ENCODE data around the gene SNX32.

The SNX32 gene

GRCh38 chr11:65833297-65834030 lies at the start of gene SNX32:
Gene SNX32, plus strand, starts transcription at chr11:65833963. Its CDS starts 103 bp downstream, at chr11:65834066.
- DNase-seq (ENCODE audit: extremely low spot score, insufficient read length, low read depth) = peak; percentile 99
- peak; percentile 98 for FAIRE-seq

GRCh38 chr11:65785319-65786007 lies 48.3 kb upstream of the SNX32 start:
- DNase-seq (ENCODE audit: extremely low spot score, insufficient read length, low read depth) = no peak
- no peak for FAIRE-seq

GRCh38 chr11:65786008-65786785 lies 47.6 kb upstream of the SNX32 start:
- no peak for DNase-seq (ENCODE audit: extremely low spot score, insufficient read length, low read depth)
- no peak for FAIRE-seq

- FAIRE-seq = no peak
- no peak for DNase-seq (ENCODE audit: extremely low spot score, insufficient read length, low read depth)
These were observed 46.8 kb upstream of the SNX32 start, which contains the start of gene OVOL1 for GRCh38 chr11:65786786-65787636. Gene OVOL1, plus strand, starts transcription at chr11:65787063. Its CDS starts 311 bp downstream, at chr11:65787374.

GRCh38 chr11:65787649-65788622 lies 45.8 kb upstream of the SNX32 start:
- DNase-seq (ENCODE audit: extremely low spot score, insufficient read length, low read depth) (no peak), FAIRE-seq (no peak)

- FAIRE-seq (no peak), DNase-seq (ENCODE audit: extremely low spot score, insufficient read length, low read depth) (no peak)
These were observed 44.9 kb upstream of the SNX32 start for GRCh38 chr11:65788821-65789220.

GRCh38 chr11:65789230-65790103 lies 44.3 kb upstream of the SNX32 start:
- DNase-seq (ENCODE audit: extremely low spot score, insufficient read length, low read depth) (no peak), FAIRE-seq (no peak)

- no peak for DNase-seq (ENCODE audit: extremely low spot score, insufficient read length, low read depth)
- FAIRE-seq = no peak
These were observed 43.5 kb upstream of the SNX32 start for GRCh38 chr11:65790104-65790901.

- FAIRE-seq (no peak), DNase-seq (ENCODE audit: extremely low spot score, insufficient read length, low read depth) (no peak)
These were observed 42.7 kb upstream of the SNX32 start for GRCh38 chr11:65790902-65791650.

GRCh38 chr11:65791719-65792213 lies 42.0 kb upstream of the SNX32 start:
- DNase-seq (ENCODE audit: extremely low spot score, insufficient read length, low read depth) = peak; percentile 69

GRCh38 chr11:65792456-65792855 lies 41.3 kb upstream of the SNX32 start:
- FAIRE-seq (no peak), DNase-seq (ENCODE audit: extremely low spot score, insufficient read length, low read depth) (no peak)

More at GRCh38 chr11:65791719-65792213, 42.0 kb upstream of the SNX32 start:
- peak; percentile 91 for FAIRE-seq

- no peak for DNase-seq (ENCODE audit: extremely low spot score, insufficient read length, low read depth)
- FAIRE-seq = no peak
These were observed 40.6 kb upstream of the SNX32 start for GRCh38 chr11:65793144-65793581.

- no peak for DNase-seq (ENCODE audit: extremely low spot score, insufficient read length, low read depth)
- FAIRE-seq = no peak
These were observed 40.0 kb upstream of the SNX32 start for GRCh38 chr11:65793625-65794400.

- no peak for FAIRE-seq
- DNase-seq (ENCODE audit: extremely low spot score, insufficient read length, low read depth) = no peak
These were observed 38.9 kb upstream of the SNX32 start for GRCh38 chr11:65794570-65795510.

Measured in GM18507 (cell line).